ENCODE data around the gene HNF1B.
"Not testable (repeated sequence)": the region's sequence is repeated elsewhere in the genome, so short reads cannot be mapped to it uniquely, and the experiment has no call there.

Gene HNF1B

GRCh38 chr17:37701496-37701898 is 43.4 kb downstream of the HNF1B start:
- no peak for DNase-seq (ENCODE audit: low read depth in 2 of 2)

GRCh38 chr17:37700881-37701280 is 44.0 kb downstream of the HNF1B start:
- DNase-seq (ENCODE audit: low read depth in 2 of 2): no peak

GRCh38 chr17:37699285-37699973 is 45.4 kb downstream of the HNF1B start:
- no peak for DNase-seq (ENCODE audit: low read depth in 2 of 2)

GRCh38 chr17:37698911-37699255 is 46.0 kb downstream of the HNF1B start:
- DNase-seq (ENCODE audit: low read depth in 2 of 2): no peak

DNA sequence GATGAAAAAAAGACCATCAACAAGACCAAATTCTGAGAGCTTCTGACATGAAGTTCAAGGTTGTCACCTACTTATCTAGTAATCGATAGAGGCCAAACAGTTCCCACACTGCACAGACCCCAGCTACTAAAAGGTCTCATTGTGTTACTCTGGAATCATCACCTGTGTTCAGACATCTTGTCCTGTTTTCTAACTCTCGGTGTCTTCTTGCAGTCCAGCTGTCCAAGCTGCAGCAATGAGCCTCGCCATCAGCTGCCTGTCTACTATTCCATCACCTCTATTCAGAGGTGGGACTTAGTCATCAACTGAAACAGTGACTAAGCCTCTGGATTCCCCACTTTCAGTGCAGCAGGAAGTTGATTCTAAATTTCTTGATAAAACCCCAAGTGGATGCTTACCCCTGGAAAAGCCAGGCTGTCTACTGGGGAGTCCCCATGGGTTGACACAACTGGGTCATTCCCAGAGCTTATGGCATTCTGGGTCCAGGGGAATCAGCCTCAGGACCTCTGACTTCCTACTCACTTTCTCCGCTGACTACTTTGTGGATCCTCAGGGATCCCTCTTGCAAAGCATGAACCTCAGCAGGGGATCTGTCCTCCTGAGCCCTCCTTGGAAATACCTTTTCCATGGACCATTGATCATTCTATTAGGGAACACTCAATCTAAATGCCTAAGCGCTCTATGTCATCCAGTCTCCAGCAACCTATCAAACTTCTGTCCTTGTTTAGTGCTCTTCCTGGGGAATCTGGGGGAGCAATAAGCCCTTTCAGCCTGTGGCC is 46.5 kb downstream of the HNF1B start:
- no peak for DNase-seq (ENCODE audit: low read depth in 2 of 2)

GRCh38 chr17:37697381-37697780 is 47.5 kb downstream of the HNF1B start:
- no peak for DNase-seq (ENCODE audit: low read depth in 2 of 2)

DNA sequence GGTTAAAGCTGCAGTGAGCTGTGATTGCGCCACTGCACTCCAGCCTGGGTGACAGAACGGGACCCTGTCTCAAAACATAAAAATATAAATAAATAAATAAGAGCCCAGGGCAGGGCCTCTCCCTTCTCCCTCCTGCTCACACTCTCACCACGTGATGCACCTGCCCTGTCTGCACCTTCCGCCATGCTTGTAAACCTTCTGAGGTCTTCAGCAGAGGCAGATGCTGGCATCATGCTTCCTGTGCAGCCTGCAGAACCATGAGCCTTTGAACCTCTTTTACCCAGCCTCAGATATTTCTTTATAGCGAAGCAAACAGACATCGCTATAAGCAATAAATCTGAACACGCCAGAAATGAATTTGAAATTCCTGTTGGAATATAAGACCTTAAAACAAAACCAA is 48.5 kb downstream of the HNF1B start:
- DNase-seq (ENCODE audit: low read depth in 2 of 2): no peak

- DNase-seq (ENCODE audit: low read depth in 2 of 2): no peak
These were observed 49.1 kb downstream of the HNF1B start for GRCh38 chr17:37695726-37696125.

DNA sequence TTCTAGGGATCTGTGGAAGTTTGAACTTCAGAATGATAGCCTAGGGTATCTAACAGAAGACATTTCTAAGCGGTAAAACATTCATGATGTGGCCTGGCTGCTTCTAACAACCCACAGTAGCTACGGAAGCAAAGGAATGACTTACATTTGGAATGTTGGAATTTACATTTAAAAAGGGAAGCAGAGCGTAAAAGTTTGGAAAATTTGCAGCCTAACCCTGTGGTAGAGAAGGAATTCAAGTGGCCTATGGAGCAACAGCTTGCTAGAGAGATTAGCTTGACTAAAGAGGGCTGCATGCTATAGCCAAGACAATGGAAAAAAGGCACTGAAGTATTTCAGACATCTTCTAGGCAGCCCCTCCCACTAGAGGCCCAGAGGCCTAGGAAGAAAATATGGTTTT is 50.1 kb downstream of the HNF1B start:
- no peak for DNase-seq (ENCODE audit: low read depth in 2 of 2)

GRCh38 chr17:37693328-37693727 is 51.5 kb downstream of the HNF1B start:
- no peak for DNase-seq (ENCODE audit: low read depth in 2 of 2)

GRCh38 chr17:37691807-37692206 is 53.1 kb downstream of the HNF1B start:
- no peak for DNase-seq (ENCODE audit: low read depth in 2 of 2)

GRCh38 chr17:37689317-37689716 is 55.5 kb downstream of the HNF1B start:
- no peak for DNase-seq (ENCODE audit: low read depth in 2 of 2)

DNA sequence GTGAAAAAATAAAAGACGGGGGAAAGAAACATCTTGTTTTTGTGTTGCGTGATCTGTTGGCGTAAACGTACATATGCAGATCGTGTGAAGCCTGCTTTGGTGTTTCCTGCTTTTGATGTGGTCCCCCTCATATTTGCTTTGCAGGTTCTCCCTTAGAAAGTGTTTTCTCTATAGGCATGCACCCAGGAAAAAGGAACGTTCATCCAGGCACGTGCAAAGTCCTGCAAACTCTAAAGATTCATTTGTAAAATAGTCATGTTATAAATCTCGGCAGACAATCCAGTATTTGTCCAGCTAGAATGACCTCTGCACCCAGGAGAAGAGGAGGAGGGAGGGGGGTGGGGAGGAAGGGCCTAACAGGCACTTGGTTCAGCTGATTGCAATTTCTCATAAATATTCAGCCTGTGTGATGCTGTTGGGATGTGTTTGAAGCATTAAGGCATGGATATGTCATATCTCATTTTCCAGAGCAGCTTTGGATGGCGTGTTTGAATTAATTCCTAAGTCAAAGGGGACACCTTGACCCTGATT is 61.3 kb downstream of the HNF1B start:
- DNase-seq (ENCODE audit: low read depth in 2 of 2): no peak

DNA sequence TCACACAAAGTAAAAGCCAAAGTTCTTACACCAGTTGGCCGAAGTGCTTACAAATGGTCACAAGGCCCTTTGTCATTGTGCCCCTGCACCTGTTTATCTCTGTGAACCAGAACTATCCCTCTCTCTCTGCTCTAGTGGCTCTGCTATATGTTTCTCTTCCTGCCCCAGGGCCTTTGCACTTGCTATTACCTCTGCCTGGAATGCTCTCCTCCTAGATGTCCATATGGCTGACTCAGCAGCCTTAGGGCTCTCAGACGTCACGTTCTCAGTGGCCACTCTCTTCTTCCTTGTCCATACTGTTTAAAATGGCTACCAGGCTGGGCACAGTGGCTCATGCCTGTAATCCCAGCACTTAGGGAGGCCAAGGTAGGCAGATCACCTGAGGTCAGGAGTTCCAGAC is 62.9 kb downstream of the HNF1B start:
- DNase-seq (ENCODE audit: low read depth in 2 of 2): no peak

- not testable (repeated sequence) for DNase-seq (ENCODE audit: low read depth in 2 of 2)
These were observed 64.9 kb downstream of the HNF1B start for GRCh38 chr17:37679995-37680394.

- no peak for DNase-seq (ENCODE audit: low read depth in 2 of 2)
These were observed 66.8 kb downstream of the HNF1B start for GRCh38 chr17:37678036-37678435.

GRCh38 chr17:37677021-37677420 is 67.8 kb downstream of the HNF1B start:
- no peak for DNase-seq (ENCODE audit: low read depth in 2 of 2)

DNA sequence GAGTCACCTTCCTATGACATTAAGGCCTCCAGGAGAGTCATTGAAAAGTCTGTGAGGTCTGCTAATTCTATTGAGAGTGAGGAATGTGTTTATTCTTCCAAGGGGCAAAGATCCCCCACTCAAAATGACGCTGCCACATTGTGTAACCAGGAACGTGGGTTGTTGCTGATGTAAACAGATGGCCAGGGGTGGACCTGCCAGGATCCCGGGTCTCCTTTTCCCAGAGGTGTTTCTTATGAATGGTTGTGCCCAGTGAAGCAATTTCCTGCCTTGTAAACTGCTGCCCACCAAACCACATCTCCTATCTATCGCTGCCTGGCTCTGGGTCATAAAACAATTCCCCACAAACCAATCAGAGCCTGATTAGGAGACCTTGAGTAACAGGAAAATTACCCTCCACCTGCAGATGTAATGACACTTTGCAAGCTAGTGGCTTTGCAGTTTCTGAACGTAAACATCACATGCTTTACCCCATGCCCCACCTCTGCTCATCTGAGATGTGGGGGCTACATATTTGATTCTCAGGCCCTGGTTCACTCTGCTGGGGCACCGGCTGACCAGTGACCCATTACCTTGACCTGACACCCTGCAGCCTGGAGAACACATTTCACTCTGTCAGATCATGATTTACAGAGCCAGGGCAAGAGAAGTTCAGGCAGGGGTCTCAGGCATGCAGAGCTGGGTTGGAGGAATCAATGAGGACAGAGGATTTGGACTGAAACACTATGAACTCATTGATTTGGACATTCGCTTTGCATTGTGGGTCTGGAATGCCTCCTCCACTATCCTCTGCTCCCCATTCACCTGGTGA is 68.5 kb downstream of the HNF1B start:
- DNase-seq (ENCODE audit: low read depth in 2 of 2): no peak

- DNase-seq (ENCODE audit: low read depth in 2 of 2): no peak
These were observed 70.3 kb downstream of the HNF1B start for GRCh38 chr17:37674511-37674910.

DNA sequence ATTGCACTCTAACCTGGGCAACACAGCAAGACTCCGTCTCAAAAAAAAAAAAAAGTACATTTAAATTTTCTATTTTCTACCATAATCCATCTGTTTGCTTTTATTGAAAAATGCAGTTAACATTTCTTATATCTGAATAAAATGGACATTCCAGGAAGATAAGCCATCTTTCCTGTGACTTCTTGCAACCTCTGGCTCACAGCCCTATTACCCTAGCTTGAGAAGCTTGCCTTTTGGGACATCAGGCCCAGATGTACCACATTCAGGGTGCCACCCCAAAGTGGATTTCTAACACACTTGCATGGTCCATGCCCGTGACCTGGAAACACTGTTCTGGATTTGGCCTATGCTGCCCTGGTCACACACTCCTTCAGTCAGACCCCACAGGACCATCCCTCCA is 71.5 kb downstream of the HNF1B start:
- DNase-seq (ENCODE audit: low read depth in 2 of 2): no peak

DNA sequence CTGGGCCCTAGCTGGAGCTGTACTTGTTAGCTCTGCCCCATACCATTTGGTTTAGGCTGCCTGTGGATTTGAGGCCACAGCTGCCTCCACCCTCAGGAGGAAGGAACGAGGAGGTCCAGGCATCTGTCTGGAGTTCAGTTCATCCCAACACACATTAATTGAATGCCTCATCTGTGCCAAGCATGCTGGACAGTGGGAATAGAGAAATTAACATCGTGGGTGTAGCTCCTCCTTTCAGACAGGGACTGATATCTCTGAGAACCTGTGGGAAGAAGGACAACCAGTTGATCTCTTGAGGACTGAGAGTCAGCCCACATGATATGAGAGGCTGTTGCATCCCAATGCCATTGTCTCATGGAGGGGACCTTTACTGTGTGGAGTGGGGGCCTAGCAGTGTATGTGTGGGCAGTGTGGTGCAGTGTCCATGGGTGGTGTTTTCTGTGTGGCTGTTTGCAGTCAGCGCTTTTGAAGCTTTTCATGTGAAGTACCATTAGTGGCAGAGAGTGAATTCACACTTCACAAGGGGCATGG is 72.2 kb downstream of the HNF1B start:
- no peak for DNase-seq (ENCODE audit: low read depth in 2 of 2)
